GM12872 (cell line): ENCODE data around the gene ZNF423.

Source experiments
- TF ChIP-seq, protein P1 (sequence below): IDR thresholded peaks from 3 replicates; pipeline ENCODE4 v1.5.1; 2011; ENCODE audit warnings: low read depth, mild to moderate bottlenecking, low read length, moderate library complexity; ENCODE audit not compliant: insufficient read depth

ZNF423 gene

DNA sequence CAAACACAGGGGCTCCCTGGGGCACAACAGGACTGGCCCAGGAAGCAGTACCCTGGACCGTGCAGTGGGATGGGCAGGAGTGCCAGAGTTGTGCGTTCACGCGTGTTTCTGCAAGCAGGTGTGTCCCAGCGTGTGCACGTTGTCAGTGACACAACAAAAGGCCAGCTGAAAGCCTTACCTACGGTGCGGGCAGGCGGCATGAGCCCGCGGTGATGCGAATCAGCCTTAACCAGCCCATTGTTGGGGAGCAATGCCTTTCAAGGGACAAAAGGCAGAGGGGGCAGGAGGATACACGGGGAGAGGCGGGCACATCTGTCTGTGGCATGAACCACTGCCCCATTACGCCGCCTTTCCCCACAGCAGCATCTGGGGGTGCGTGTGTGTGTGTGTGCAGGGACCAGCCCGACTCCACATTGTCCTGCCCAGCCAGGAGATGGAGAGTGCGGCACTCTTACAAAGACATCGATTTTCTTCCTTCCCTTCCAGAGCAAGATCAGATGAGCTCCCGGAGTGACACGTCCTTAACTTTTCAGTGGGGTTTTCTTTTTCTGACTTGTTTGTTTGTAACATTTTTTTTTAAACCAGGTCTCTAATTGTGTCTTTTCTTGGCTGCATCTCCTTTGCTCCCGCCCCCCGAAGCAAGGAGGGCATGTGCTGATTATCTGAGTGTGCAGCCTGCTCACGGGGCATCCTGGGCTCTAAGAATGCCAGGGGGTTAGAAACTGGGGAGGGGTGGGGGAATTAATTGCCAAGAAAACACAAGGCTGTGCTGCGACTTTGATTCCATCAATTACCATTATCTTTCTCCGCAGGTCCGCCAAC, 158.1 kb downstream of the ZNF423 start:
- TF ChIP-seq, protein P1, sequence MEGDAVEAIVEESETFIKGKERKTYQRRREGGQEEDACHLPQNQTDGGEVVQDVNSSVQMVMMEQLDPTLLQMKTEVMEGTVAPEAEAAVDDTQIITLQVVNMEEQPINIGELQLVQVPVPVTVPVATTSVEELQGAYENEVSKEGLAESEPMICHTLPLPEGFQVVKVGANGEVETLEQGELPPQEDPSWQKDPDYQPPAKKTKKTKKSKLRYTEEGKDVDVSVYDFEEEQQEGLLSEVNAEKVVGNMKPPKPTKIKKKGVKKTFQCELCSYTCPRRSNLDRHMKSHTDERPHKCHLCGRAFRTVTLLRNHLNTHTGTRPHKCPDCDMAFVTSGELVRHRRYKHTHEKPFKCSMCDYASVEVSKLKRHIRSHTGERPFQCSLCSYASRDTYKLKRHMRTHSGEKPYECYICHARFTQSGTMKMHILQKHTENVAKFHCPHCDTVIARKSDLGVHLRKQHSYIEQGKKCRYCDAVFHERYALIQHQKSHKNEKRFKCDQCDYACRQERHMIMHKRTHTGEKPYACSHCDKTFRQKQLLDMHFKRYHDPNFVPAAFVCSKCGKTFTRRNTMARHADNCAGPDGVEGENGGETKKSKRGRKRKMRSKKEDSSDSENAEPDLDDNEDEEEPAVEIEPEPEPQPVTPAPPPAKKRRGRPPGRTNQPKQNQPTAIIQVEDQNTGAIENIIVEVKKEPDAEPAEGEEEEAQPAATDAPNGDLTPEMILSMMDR = no peak

DNA sequence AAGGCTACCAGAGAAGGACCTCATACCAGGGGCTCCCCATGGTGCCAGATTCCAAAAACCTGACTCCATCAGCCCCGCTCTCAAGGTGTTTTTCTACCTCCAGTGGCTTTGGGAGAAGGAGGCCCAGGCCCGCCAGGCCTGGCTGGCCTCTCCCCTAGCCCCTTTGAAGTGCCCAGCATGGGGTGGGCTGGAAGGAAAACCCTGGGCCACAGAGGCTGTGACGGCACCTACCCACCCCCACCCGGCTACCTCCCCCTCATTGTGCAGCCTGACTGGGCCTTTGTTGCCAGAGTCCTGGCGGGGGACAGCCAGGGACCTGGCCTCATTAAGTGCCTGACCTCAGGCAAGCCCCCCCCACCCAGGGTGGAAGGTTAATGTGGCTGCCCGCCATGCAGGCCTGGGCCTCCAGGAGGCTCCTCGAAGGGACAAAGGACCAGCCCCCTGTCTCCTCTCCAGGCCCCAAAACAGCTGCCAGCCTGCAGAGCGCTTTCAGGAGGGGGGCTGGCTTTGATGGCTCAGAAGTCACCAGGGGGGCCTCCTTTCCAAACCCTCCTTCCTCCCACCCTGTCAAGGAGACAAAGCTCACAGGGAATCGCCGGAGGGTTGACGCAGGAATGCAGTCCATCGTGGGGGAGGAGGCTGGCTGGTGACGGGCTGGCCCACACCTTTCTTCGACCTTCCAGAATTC, 159.4 kb downstream of the ZNF423 start:
- TF ChIP-seq, protein P1 = no peak

DNA sequence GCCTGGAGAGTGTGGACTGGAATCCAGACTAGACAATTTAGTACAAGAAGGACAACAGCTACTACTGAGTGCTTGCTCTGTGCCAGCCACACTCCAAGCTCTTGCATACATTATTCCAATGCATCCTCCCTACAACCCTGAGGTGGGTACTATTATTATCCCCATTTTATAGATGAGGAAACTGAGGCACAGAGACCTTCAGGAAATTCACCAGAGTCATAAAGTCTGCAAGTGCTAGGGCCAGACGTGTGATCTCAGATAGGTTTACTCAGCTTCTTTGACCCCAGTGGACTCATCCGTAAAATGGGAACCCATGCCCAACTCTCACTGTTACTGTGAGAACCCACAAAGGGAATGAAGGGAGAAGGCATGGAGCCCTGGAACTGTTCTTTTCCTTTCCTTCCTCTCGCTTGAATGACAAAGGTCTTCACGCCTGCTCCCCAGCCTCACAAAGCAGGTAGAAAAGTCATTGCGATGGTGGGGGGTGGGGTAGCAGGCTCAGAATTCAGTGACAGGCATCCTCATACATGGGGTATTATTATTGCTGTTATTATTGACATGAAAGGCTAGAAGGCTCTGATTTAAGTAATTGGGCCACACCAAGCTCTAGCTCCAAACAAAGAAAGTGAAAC, 160.0 kb downstream of the ZNF423 start:
- TF ChIP-seq, protein P1 = no peak

DNA sequence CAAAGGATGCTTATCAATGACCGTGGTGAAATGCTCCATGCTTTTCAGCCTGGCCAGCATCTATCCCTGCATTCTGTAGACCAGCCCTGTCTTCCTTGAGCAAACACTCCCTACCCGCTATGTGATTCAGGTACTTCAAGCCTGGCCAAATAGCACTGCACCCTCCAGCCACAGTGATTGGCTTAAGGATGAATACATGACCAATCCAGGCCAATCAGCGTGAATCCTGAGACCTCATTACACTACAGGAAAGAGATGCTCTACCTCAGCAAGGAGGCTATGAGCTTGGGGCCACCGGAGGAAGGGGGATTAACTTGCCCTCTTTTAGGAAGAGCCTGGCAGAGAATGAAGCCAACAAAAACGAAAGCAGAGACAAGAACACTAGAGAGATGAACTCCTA, 162.5 kb downstream of the ZNF423 start:
- TF ChIP-seq, protein P1 = no peak

DNA sequence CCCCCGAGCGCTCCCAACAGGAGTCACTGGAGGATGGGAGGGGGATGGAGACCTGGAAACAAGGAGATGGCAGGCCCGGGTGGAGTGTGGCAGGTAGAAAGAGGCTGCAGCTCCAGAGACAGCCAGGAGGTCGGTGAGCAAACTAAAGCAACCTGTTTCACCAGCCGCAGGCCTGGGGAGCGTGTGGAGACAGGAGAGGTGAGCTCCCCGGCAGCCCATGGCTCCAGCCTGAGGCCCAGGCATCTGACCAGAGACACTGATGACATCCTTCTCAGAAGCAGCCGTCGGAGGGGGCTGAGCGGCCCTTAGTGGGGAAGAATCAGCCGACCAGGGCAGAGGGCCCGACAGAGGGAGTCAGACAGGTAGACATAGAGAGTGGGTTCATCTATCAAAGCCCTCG, 165.1 kb downstream of the ZNF423 start:
- TF ChIP-seq, protein P1 = no peak

DNA sequence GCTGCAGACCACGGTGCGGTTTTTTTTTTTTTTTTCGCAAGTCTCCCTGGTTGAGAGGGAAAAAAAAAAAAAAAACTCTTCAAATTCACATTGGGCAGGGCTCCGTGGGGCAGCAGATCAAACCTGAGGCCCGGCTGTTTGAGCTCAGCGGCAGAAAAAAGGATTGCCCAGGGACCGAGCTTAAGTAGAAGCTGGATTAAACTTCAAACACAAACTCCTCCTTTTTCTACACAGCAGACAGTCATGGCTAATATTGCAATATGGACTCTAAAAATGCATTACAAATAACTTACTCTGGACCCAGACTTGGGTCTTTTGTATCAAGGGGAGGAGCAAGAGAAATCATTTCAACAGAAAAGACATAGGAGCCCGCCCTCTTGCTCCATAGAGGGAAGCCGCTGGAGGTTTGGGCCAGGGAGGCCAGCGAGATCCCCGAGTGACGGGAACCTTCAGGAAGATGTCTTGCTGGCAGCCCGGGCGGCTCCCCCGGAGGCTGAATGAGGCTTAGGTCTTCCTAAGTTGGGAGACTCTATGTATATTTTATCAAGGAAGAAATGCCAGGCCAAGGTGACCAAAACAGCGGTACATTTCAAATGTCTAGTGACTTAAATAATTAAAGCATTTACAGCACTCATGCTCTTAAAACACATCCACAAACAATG, 167.7 kb downstream of the ZNF423 start:
- TF ChIP-seq, protein P1 = no peak

DNA sequence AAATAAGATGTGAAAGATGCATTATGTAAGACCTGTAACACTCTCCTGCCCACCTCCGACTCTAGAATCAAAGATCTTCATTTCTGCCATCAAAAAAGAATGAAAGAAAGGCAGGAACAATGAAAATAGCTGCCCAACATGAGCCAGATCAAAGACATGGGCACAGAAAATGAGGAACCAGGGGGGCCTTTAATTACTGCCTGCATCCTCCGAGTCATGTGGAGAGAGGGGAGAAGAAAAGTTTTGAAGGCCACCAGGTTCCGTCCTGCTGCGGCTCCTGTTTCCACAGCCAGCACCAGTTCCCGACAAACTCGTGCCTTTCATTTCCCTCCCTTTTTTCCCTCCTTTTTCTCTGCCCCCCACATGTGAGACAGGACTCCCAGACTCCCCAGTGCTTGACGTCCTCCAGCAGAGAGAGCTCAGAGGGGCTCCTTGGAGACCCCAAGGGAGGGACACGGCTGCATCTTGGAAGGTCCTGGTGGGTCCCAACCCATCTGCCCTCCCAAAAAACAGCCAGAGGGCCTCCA, 168.4 kb downstream of the ZNF423 start:
- TF ChIP-seq, protein P1 = no peak
